GM19372 (cell line): Measurements from ENCODE around the gene CCDC121.

Experiments used
- ATAC-seq: cut with Tn5 transposase; IDR thresholded peaks from one replicate; pipeline ENCODE4 v1.9.1; 2021; ENCODE audit warnings: mild to moderate bottlenecking, low read depth, moderate library complexity; ENCODE audit not compliant: unreplicated experiment

Gene CCDC121, protein sequence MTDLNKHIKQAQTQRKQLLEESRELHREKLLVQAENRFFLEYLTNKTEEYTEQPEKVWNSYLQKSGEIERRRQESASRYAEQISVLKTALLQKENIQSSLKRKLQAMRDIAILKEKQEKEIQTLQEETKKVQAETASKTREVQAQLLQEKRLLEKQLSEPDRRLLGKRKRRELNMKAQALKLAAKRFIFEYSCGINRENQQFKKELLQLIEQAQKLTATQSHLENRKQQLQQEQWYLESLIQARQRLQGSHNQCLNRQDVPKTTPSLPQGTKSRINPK

DNA sequence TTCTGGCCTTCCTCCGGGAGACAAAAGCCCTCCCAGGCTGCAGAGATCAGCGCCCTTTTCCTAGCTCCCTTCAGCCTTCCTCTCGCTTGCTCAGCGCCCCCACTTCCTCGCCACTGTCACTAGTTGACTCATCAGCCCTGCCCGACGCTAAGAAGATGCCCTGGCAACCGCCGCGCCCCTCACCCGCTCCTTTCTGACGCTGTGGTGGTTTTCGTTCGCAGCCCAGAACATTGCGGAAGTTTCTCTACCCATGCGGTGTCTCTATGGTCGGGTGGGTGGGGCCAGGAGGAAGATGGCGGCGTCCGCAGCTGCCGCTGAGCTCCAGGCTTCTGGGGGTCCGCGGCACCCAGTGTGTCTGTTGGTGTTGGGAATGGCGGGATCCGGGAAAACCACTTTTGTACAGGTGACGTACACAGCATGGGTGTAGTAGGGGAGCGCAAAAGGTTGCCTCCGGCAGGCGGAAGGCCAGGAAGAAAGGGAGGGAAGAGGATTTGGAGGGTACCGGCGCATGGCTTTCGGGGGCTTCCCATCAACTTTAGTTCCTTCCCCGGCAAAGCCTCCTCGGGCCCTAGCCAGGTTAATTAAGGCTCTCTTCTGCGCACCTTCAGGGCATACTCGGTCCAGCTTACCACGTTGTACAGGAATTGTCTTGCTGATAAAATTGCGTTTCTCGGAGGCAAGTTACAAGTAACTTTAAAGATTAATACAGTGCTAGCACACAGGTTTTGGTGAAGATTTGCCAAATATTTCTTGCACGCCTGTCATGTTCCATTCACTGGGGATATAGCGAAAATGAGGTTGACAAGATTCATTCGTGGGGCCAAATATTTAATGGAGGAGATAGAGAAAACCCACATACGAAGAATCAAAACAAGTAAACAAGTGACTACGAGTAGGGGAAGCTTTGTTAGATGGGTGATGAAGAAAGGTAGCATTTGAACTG lies at the start of gene CCDC121, which contains the start of gene GPN1:
Gene CCDC121 (minus strand): TSS at position 246 of the 943 bp plus-strand sequence. CDS start 1,213 bp downstream, outside the sequence.
Gene GPN1 (plus strand): TSS at position 284 of the 943 bp plus-strand sequence. CDS start 9 bp downstream, at position 293.
- ATAC-seq = peak; percentile 92

DNA sequence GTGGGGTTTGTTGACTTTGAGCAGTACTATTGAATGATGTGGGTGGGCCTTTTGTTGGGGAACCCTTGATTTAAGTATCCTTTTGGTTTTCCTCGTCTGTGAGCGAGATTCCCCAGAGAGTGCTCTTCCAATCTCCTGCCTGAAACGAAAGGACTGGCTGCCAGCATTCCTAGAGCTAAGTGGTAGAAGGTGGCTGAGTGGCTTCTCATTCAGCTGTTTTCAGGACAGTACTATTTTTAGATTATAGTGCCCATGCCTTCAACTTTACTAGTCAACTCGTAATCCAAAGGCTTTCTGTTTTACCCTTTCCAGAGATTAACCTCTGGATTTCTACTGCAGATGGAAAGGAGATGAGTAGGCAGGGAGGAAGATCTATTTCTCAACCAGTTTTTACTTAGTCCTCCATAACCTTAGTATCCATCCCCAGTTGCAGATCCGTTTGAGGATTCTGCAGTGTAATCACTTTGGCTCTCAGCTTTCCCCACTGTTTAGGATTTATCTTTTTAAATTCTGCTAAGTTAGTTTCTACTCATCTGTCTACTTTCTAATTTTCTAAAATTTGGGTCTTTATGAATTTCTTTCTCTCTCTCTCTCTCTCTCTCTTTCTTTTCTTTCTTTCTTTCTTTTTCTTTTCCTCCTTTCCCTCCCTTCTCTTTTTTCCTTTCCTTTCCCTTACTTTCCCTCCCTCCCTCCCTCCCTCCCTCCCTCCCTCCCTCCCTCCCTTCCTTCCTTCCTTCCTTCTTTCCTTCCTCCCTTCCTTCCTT lies 44.1 kb upstream of the CCDC121 start:
- ATAC-seq = no peak

- ATAC-seq = no peak
These were observed 42.4 kb upstream of the CCDC121 start for GRCh38 chr2:27671235-27671634.

DNA sequence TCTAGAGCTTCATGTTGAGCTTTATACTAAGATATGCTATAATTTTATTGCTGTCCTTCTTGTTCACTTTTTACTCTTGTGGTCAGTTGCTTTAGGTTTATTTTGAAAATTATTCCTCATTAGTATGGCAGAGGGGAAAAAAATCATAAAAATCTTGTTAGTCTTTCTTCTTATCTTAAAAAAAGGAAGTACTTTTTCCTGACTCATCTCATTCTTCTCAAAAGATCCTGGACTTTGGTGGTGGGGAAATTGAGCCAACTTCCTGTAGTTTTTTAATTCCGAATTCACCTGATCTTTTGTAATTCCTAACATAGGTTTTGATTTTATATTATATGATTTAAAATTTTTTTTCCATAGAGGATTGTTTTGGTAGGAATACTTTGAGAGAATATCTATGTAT lies 38.6 kb upstream of the CCDC121 start:
- no peak for ATAC-seq

- no peak for ATAC-seq
These were observed 36.0 kb upstream of the CCDC121 start for GRCh38 chr2:27664622-27665363.

DNA sequence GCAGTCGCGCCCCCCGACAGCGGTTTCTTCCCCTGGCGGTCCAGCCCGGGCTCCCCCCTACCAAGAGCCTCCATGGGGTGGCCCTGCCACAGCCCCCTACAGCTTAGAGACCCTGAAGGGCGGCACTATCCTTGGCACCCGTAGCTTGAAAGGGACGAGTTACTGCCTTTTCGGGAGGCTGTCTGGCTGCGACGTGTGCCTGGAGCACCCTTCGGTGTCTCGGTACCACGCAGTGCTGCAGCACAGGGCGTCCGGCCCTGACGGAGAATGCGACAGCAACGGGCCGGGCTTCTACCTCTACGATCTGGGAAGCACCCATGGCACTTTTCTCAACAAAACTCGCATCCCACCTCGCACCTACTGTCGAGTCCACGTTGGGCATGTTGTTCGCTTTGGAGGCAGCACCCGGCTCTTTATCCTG lies 35.4 kb upstream of the CCDC121 start:
- ATAC-seq = no peak

DNA sequence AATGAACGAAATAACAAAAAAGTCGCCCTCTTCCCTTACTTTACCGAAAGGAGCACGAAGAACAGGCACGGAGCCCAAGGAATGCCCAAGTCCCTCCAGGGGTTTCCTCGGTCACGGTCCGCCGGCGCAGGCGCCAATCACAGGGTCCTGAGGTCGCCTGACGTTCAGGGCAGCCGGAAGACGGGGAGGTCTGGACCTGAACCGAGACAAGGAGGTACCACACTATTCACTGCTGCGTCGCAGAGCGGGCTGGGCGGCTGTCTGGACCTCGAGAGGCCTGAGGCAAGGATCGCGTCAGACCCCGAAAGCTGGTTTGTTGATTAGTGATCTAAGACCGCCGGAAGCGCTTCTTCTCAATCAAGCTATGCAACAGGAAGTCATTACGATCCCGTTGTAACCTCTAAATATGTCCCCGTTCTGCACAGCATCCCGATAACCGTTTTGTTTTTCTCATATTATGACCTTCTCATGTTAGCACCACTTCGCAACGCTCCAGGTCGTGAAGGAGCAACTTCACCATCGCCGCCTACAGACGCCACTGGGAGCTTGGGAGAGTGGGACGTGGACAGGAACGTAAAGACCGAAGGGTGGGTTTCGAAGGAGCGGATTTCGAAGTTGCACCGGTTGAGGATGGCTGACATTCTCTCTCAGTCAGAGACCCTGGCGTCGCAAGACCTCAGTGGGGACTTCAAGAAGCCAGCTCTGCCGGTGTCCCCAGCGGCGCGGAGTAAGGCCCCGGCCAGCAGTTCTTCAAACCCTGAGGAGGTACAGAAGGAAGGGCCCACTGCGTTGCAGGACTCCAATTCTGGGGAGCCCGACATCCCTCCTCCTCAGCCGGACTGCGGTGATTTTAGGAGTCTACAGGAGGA lies 34.7 kb upstream of the CCDC121 start, which contains the start of the genes SLC4A1AP and SUPT7L:
Gene SLC4A1AP (plus strand): TSS at position 605 of the 869 bp plus-strand sequence. CDS start 26 bp downstream, at position 631.
Gene SUPT7L (minus strand): TSS at position 330 of the 869 bp plus-strand sequence. CDS start 1,422 bp downstream, outside the sequence.
- ATAC-seq = peak; percentile 72

DNA sequence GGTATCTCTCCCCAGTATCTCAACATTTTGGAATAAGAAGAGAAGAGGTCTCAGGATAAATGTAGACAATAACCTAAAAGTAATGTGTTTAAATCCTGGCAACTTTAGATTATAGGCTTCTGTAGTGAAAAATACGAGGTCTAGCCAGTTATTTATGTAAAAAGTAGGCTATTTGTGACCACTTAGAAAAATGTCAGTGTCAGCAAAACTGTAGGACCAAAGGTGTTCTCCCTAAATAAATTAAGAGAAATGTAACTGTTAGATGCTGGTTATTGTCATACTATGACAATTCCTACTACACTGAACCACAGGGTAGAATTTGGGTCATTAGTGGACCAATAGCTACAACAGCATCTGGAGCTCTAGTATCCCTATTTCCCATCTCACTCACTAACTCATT lies 32.6 kb upstream of the CCDC121 start:
- no peak for ATAC-seq

- ATAC-seq = no peak
These were observed 26.5 kb upstream of the CCDC121 start for GRCh38 chr2:27655155-27655951.

DNA sequence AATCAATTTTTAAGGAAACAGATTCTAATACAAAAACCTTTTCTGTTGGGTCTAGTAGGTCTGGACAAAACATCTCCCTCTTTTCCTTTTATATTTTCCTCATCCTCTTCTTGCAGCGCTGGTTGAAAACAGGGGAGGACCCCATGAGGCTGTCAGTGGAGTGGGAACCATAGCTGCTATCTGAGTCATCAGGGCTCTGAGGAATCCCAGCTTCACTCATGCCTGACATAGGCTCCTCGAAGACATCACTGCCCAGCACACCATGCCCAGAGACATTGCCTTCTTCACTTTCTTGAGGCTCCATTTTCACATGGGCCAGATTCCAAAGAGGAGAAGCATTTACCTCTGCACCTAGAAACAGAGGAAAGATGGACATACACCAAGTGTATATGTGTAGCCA lies 24.6 kb upstream of the CCDC121 start:
- no peak for ATAC-seq

- no peak for ATAC-seq
These were observed 24.0 kb upstream of the CCDC121 start for GRCh38 chr2:27652790-27653189.

DNA sequence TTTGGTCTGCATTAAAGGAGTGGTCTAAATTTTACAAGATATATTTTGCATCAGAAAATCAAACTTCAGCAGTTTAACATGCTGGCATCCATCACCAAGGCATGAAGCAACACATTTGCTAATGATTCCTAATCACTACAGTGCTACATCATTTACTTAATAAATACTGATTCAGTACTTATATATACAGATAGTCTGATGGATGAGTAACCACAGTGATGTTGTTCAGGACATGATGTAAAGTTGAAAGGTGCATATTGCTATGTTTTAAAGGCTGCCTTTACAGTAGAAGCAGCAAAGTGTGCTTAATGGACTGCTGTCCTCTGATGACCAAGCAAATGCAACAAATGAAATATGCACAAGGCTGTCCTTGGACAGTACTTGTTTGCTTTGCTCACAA lies 23.5 kb upstream of the CCDC121 start:
- ATAC-seq = no peak

GRCh38 chr2:27651056-27651455 lies 22.2 kb upstream of the CCDC121 start:
- ATAC-seq = no peak

DNA sequence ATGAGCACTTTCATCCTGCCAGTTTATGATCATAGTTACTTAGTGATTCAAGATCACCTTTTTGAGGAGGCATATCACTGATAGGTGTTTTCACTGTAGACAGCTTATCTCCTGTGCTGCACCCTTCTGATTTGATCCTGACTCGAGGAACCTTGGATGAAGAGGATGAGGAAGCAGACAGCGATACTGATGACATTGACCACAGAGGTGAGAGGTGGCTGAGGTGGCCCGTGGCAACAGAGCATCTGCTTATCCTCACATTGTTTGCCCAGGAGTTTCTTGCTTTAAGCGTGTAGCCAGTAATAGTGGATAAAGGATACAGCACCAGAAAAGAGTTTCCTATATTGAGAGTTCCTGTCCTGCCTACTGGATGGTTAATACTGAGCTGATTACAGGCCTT lies 18.9 kb upstream of the CCDC121 start:
- no peak for ATAC-seq

GRCh38 chr2:27647289-27647688 lies 18.5 kb upstream of the CCDC121 start:
- ATAC-seq = no peak

- no peak for ATAC-seq
These were observed 16.4 kb upstream of the CCDC121 start for GRCh38 chr2:27645197-27645596.

GRCh38 chr2:27640722-27641245 lies 12.0 kb upstream of the CCDC121 start:
- no peak for ATAC-seq

DNA sequence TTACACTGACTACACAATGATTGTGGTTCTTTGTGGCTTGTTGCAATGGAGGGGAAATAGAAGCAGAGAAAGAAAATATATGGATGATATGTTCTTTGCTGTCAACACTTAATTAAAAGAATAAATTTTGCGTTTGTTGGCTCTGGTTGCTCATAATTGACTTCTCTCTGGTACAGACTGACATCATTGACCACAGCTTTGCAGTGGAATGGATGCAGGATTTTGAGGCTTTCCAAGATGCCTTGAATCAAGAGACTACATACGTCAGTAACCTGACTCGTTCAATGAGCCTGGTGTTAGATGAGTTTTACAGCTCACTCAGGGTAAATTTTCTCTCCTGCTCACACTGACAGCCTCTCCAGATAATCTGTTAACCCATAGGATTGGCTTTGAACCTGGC lies 9.9 kb upstream of the CCDC121 start:
- no peak for ATAC-seq
